ENCODE measurements around the gene PDE1C.

Gene PDE1C

DNA sequence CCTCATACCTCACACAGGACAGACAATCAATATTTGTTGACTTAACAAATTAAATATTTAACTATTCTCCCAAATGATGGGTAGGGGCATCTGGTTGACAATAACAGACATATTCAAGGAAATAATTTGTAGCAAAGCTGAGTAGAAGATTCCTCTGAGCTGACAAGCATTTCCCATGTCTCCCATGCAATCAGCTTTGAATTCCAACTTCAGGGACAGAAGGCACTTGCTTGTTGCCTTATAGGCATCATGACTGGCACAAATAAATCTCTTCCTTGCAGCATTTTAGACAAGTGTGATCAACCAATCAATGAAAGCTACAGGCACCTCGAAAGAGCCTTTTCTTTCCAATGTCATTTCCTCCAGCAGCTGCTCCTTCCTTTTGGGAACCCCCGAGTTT, 146.0 kb downstream of the PDE1C start:
- DNase-seq (ENCODE audit: low read depth): no peak
- TF ChIP-seq, protein P1, sequence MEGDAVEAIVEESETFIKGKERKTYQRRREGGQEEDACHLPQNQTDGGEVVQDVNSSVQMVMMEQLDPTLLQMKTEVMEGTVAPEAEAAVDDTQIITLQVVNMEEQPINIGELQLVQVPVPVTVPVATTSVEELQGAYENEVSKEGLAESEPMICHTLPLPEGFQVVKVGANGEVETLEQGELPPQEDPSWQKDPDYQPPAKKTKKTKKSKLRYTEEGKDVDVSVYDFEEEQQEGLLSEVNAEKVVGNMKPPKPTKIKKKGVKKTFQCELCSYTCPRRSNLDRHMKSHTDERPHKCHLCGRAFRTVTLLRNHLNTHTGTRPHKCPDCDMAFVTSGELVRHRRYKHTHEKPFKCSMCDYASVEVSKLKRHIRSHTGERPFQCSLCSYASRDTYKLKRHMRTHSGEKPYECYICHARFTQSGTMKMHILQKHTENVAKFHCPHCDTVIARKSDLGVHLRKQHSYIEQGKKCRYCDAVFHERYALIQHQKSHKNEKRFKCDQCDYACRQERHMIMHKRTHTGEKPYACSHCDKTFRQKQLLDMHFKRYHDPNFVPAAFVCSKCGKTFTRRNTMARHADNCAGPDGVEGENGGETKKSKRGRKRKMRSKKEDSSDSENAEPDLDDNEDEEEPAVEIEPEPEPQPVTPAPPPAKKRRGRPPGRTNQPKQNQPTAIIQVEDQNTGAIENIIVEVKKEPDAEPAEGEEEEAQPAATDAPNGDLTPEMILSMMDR (IDR thresholded peaks at IDR 0.05; ENCODE audit: low read depth, low read length, missing control alignments): no peak
- H3K4me3 ChIP-seq (ENCODE audit: low read depth, low read length): no peak overlapping the region

DNA sequence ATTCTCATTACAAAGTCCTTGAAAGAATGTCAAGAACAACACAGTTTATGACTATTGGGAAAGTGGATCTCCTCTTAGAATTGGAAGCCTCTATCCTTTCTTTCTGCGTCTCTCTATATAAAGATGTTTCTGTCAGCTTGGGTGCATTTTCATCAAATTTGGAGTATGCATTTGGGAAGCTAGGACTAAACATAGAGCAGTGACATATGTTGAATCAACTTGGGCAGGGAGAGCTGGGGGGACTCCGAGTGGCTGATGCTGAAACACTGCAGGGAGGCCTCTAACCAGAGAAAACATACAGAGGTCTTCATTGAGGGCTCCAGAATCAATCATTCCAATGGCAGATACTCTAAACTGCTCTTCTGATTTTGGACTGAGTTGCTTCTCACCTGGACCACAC, 147.4 kb downstream of the PDE1C start:
- DNase-seq (ENCODE audit: low read depth): no peak
- H3K4me3 ChIP-seq (ENCODE audit: low read depth, low read length): no peak overlapping the region
- TF ChIP-seq, protein P1 (IDR thresholded peaks at IDR 0.05; ENCODE audit: low read depth, low read length, missing control alignments): no peak

DNA sequence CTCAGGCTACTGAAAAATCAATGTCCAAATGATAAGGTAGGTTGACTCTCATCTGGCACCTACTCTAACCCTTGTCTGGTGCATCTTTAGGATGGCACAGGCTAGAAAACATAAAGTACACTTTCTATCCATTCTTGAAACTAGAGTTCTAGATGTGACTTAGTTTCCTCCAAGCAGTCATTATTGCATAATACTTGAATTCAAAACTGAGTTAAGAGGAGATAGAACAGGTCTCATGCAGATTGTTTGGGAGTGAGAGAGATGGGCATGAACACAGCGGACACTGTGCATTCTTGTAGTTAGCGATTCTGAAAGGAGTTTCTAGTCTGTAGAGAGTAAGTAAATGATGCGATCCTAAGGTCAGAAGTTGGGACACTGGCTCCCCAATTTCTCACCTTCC, 149.2 kb downstream of the PDE1C start:
- H3K4me3 ChIP-seq (ENCODE audit: low read depth, low read length): no peak overlapping the region
- TF ChIP-seq, protein P1 (IDR thresholded peaks at IDR 0.05; ENCODE audit: low read depth, low read length, missing control alignments): no peak
- no peak for DNase-seq (ENCODE audit: low read depth)

DNA sequence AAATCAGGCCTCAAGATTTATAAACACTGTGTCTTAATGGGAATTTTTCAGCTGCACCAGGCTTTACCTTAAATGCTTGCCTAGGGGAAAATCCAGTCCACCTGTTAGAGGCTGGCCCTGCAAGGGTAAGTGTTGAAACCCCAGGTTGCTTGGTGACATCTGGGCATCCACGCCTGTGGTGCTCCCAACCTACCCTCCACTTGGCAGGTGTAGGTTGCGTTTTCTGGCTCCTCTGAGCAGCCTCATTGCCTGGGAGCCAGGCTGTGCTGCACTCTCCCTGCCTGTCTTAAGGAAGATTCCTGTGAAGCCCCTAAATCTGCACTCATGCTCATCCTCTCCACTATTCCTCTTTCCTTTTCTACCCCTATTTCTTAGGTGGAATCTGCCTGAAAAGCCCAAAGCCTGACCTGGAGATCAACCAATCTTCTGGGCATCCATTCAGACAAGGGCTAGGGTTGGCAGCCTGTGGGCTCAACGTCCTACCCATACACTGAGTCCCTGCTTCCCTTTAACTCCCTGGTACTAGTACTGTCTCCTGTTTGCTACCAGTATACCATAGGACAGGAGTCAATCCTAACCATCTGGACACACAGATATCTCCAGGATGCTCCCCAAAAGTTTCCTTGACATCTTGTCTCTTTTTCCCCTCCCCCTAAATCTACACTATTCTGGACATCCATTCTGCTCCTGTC, 150.4 kb downstream of the PDE1C start:
- no peak overlapping the region for H3K4me3 ChIP-seq (ENCODE audit: low read depth, low read length)
- TF ChIP-seq, protein P1 (IDR thresholded peaks at IDR 0.05; ENCODE audit: low read depth, low read length, missing control alignments): no peak
- DNase-seq (ENCODE audit: low read depth): no peak

DNA sequence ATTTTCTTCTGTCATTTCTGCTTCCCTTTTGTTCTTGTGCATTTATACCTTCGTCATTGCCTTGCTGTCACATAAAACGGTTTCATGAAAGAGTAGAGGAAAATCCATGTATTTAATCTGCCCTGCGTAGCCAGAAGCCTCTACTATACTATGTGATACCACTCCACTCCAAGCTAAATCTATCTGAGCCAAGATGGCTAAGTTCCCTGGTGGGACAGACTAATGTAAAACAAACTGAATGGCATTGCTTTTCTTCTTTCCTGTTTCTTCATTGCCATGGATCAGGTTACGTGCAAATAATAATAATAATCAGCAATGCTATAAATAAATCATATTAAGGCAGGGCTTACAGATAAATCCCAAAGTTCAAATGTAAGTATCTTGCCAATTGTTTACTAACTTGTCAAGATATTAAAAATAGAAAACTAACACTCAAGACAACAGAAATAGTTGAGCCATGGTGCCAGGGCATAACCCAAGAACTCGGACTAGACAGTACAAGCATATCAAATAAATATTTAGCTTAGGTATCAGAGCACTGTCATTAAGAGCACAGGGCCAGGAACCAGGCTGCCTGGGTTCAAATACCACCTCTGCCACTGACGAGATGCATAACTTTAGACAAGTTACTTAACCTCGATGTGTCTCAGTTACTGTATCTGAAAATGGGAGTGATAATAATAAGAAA, 151.4 kb downstream of the PDE1C start:
- TF ChIP-seq, protein P1 (IDR thresholded peaks at IDR 0.05; ENCODE audit: low read depth, low read length, missing control alignments): no peak

DNA sequence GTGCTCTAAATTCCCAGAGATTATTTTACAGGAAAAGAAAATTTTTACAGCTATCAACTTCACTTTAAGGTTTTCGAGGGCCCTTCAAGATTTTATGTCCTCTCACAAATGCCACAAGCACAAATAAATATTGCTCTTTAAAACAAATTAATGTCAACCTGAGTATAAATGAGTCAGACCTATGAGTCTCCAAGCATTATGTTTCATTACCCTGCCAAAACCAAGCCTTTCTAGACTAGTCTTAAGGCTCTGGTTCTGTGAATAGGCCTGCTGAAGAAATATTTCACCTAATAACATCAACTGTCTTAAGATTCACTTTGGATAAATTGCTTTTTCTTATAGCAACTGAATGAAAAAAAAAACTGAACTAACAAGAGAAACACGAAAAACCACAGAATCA, 153.0 kb downstream of the PDE1C start:
- TF ChIP-seq, protein P1 (IDR thresholded peaks at IDR 0.05; ENCODE audit: low read depth, low read length, missing control alignments): no peak
- no peak overlapping the region for H3K4me3 ChIP-seq (ENCODE audit: low read depth, low read length)
- DNase-seq (ENCODE audit: low read depth): no peak

More for the DNA sequence above, 151.4 kb downstream of the PDE1C start:
- no peak for DNase-seq (ENCODE audit: low read depth)
- H3K4me3 ChIP-seq (ENCODE audit: low read depth, low read length): no peak overlapping the region
